Measurements from ENCODE around the gene MESP2.
"Not testable (repeated sequence)": the region's sequence is repeated elsewhere in the genome, so short reads cannot be mapped to it uniquely, and the experiment has no call there.

Gene MESP2

GRCh38 chr15:89781891-89782618 is 5.9 kb downstream of the MESP2 start:
- DNase-seq (ENCODE audit: low read depth), result no peak

DNA sequence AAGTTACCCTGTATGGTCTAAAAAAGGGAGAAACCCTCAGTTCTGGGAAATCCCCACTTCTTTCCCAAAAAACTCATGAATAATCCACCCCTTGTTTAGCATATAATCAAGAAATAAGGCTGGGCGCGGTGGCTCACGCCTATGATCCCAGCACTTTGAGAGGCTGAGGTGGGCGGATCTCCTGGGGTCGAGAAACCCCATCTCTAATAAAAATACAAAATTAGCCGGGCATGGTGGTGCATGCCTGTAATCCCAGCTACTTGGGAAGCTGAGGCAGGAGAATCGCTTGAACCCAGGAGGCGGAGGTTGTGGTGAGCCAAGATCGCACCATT is 6.5 kb downstream of the MESP2 start:
- not testable (repeated sequence) for DNase-seq (ENCODE audit: low read depth)

DNA sequence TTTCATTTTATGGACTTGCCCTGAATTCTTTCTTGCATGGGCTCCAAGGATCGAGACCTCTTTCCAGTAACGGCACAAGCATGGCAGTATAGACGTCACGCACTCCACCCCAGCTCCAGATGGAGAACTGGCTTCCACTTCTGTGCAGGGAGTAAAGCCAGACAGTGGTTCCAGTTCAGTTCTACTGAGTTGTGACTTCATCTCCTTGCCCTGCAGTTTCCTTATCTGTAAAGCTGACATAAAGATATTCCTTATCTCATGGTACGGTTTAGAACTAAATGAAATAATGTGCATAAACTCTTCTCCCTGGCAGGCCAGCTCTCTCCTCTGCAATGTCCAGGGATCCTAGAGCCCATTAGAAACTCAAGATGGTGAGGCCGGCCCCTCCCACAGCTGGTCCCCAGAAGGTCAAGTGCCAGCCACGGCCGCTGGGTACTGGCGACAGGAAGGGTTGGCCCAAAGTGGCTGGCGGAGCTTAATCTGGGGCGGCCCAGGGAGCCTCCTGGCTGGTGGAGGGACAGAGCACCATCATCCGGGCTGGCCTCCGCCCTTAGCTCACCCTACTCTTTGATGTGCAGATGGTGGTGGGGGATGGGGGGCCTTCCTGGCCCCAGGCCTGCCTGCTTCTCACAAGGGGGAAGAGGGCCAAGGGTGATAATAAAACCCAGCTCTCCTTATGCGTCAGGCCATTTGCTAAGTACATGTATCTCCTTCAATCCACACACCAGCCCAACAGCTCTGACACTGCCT is 7.2 kb downstream of the MESP2 start:
- no peak for DNase-seq (ENCODE audit: low read depth)

- DNase-seq (ENCODE audit: low read depth), result no peak
Measured at GRCh38 chr15:89783861-89784685, 7.9 kb downstream of the MESP2 start.

- DNase-seq (ENCODE audit: low read depth), result no peak
Measured at GRCh38 chr15:89784686-89784960, 8.5 kb downstream of the MESP2 start.

DNA sequence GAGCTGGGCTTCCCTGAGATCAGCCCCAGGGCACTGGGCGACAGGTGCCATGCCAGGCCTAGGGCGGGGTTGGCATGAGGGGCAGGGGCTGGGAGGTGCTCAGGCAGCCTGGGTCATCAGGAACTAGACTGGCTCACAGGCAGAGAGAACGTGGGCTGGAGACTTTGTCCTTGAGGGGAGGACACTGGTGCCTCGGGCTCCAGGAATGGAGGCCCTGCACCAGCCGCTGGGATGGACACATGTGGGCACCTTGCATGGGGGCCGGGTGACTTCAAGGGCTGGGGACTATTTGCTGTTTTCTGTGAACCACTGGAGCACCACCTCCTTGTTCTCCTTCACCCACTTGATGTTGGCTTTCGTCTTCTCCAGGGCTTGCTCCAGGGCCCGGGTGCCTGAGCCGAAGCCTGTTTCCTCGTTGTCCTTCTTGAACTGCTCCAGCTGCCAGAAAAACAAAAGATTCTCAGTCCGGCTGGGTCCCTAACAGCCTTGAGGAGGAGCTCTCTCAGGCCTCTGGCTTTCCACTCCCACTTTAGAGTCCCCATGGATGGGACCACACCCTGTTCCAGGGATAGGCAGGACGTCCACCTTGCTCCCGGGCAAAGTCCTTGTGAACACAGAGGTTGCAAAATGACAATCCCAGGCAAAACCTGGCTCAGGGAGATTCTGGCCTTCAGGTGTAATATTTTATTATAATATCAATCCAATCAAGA is 9.1 kb downstream of the MESP2 start:
- DNase-seq (ENCODE audit: low read depth), result no peak

- no peak for DNase-seq (ENCODE audit: low read depth)
Measured at GRCh38 chr15:89785774-89786140, 9.6 kb downstream of the MESP2 start.

DNA sequence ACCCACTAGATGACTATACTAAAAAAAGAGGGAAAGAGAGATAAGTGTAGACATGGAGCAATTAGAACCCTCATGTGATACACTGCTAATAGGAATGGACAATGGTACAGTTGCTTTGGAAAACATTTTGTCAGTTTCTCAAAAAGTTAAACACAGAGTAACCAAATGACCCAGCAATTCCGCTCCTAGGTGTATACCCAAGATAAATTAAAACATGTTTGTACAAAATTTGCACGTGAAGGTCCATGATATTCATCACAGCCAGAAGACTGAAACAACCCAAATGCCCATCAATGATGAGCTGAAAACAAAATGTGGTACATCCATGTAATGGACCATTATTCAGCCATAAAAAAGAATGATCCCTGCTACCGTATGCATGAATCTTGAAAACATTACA is 11.8 kb downstream of the MESP2 start:
- no peak for DNase-seq (ENCODE audit: low read depth)

DNA sequence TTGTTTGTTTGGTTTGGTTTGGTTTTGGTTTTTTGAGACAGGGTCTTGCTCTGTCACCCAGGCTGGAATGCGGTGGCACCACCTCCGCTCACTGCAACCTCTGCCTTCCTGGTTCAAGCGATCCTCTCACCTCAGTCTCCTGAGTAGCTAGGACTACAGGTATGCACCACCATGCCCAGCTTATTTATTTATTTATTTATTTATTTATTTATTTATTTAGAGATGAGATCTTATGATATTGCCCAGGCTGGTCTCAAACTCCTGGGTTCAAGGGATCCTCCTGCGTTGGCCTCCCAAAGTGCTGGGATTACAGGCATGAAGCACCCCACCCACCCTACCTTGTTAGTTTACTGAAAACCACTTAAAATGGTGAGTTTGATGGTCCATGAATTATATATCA is 12.5 kb downstream of the MESP2 start:
- not testable (repeated sequence) for DNase-seq (ENCODE audit: low read depth)

DNA sequence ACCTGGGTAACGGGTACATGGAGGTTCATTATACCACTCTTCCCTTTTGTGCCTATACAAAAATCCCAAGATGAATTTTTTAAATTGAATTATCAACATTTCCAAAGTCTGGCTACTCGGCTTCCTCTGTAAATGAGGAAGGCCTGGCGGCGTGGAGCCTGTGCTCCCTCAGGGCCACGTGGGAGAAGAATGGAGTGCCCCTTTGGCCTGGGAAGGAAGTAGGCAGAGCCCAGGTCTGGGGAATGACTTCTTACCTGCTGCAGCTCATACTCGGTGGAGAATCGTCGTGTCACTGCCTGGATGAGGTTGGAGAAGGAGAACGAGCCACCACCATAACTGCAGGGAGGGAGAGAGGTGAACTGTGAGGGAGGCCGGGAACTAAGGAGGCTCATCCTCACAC is 14.1 kb downstream of the MESP2 start:
- DNase-seq (ENCODE audit: low read depth), result no peak

- DNase-seq (ENCODE audit: low read depth), result no peak
Measured at GRCh38 chr15:89790661-89791060, 14.5 kb downstream of the MESP2 start.

- no peak for DNase-seq (ENCODE audit: low read depth)
Measured at GRCh38 chr15:89792106-89792805, 16.1 kb downstream of the MESP2 start.

- DNase-seq (ENCODE audit: low read depth), result no peak
Measured at GRCh38 chr15:89794627-89795241, 18.6 kb downstream of the MESP2 start.

DNA sequence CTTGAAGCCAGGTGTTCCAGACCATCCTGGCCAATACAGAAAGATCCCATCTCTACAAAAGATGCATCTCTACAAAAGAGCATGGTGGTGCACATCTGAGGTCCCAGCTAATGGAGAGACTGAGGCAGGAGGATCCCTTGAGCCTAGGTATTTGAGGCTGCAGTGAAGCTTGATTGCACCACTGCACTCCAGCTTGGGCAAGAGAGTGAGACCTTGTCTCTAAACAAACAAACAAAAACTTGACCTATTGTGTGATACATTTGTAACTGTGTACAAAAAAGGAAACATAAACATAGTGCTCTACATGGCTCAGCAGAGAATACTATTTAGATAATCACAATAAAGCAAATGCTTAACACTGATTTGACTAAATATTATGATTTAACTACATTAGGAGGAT is 19.9 kb downstream of the MESP2 start:
- no peak for DNase-seq (ENCODE audit: low read depth)

DNA sequence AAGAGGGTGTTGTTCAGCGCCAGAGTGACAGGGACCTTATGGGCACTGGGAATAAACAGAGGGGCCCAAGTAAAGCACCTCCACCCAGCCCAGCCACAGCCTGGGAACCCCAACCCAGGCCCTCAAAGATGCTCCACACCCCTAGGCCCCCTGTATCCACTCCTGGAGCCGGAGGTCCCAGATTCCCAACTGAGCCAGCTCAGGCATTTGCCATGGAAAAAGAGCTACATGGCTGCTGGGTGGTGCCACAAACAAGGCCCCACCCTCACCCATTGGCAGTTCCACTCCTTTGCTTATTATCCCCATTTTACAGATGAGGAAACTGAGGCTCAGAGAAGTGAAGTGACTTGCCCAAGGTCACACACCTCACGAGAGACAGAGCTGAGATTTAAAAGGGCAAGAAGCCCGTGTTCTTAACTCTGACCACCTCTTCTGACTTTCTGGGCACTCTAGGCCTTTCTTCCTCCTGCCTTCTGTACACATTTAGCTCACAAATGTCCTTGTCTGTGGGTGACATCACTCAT is 21.6 kb downstream of the MESP2 start:
- DNase-seq (ENCODE audit: low read depth), result no peak

DNA sequence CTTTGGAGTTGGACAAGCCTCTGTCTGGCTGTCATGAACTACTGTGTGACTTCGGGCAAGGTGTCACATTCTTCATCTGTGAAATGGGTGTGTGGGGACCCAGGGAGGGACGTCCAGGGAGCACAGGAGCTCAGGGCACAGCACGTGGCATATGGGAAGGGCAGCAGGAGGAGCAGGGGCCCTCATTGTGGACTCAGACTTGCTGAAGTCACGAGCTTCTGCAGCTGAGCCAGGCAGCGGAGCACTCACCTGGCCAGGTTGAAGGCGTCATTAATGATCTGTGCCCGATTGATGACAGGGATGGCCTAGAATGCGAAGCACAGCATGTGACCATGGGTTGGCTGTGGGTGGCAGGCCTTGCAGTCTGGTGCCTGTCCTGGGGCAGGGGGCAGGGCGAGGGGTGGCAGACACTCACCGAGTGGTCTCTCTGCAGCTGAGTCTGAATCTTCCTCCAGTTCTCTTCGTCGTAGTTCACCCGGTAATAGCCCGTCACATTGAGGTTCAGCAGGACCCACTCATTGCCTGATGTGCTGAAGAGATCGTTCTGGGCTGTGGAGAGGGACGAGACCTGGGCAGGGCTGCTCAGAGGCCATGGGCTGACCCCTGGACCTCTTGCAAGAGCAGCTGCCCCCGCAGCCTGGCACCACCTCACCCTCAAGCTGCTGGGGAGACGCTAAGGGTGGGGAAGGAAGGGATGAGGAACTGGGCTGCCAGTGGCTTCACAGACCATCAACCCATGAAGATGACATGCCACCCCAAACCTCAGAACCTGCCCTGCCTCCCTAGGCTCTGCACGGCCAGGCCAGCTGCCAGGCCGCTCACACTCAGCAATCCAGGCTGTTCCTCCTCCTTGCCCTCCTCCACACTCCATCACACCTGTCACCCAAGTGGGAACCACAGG is 23.1 kb downstream of the MESP2 start:
- DNase-seq (ENCODE audit: low read depth), result no peak

- DNase-seq (ENCODE audit: low read depth), result no peak
Measured at GRCh38 chr15:89799918-89800498, 23.9 kb downstream of the MESP2 start.

GRCh38 chr15:89801471-89802195 is 25.5 kb downstream of the MESP2 start:
- DNase-seq (ENCODE audit: low read depth), result no peak

Measured in activated gamma-delta T cell treated with anti-CD3 and anti-CD28 coated beads, Interleukin-2, amount 50 U/mL, for 16 hours (primary cell).